ENCODE results near the gene THEM4. TPM values are rescaled to one million over a fixed set of nuclear protein-coding genes. Genes with fewer than 3 reads are reported as not detected.

Gene THEM4
- total and polyA plus RNA-seq, 2 experiments from 2014 or later = 13.4 to 20.4 TPM

GRCh38 chr1:151934048-151934493, 24.8 kb upstream of the THEM4 start:
- TF ChIP-seq CREB1 (CRISPR knock-in tag; IDR thresholded peaks at IDR 0.05; ENCODE audit: low read depth) (no peak), CTCF (conservative IDR thresholded peaks at IDR 0.05; ENCODE audit: low read depth in 2 of 2) (peak; percentile 88 to 91)
- Mint-ChIP-seq H3K4me3 (no peak overlapping the region), H3K9me3 (peaks cover 12% of the 10 kb centered on the region; the same call in 2 of the 3 replicates), H3K27me3 (ENCODE audit: insufficient read depth, low read depth, poor library complexity) (no peaks in the 10 kb centered on the region), H3K27ac (no peak overlapping the region), H3K36me3 (ENCODE audit: low read depth) (0 out of 3 replicates have a peak, but pooled peaks cover 3% of the 10 kb centered on the region), H3K4me1 (peaks cover 15% of the 10 kb centered on the region)
- no peak overlapping the region for H3K4me3 ChIP-seq
- H3K27ac ChIP-seq (ENCODE audit: low read depth) = no peak overlapping the region
- H4K20me1 ChIP-seq (replicated peaks; ENCODE audit: insufficient read depth) = no peaks in the 10 kb centered on the region
- H2AFZ ChIP-seq = no peak overlapping the region
- no peak overlapping the region for H3K4me2 ChIP-seq
- no peaks in the 10 kb centered on the region for H3K79me2 ChIP-seq (replicated peaks; ENCODE audit: insufficient read depth)
- H3K4me1 ChIP-seq (ENCODE audit: insufficient read depth) = peaks cover 11% of the 10 kb centered on the region; the same call in 1 of the 2 replicates
- ATAC-seq = peak; percentile 93
- no peaks in the 10 kb centered on the region for H3K36me3 ChIP-seq (ENCODE audit: insufficient read depth)
- peak; percentile 86 for DNase-seq (ENCODE audit: low spot score)
- H3F3A ChIP-seq (replicated peaks; ENCODE audit: low read depth) = no peaks in the 10 kb centered on the region
- no peaks in the 10 kb centered on the region for H3K9me2 ChIP-seq (ENCODE audit: insufficient read depth)
- H3K27me3 ChIP-seq (ENCODE audit: insufficient read depth) = no peaks in the 10 kb centered on the region

GRCh38 chr1:151924691-151925587, 15.6 kb upstream of the THEM4 start:
- peak; percentile 47 for DNase-seq (ENCODE audit: low spot score)
- ATAC-seq = no peak
- Histone ChIP-seq H3K27ac (ENCODE audit: low read depth) (no peak overlapping the region), H3K27me3 (ENCODE audit: insufficient read depth) (no peaks in the 10 kb centered on the region), H3K79me2 (replicated peaks; ENCODE audit: insufficient read depth) (no peaks in the 10 kb centered on the region), H3K4me1 (ENCODE audit: insufficient read depth) (no peaks in the 10 kb centered on the region), H3F3A (replicated peaks; ENCODE audit: low read depth) (no peaks in the 10 kb centered on the region), H2AFZ (no peak overlapping the region), H3K36me3 (ENCODE audit: insufficient read depth) (no peaks in the 10 kb centered on the region), H3K9me2 (ENCODE audit: insufficient read depth) (no peaks in the 10 kb centered on the region), H3K4me3 (no peak overlapping the region), H4K20me1 (replicated peaks; ENCODE audit: insufficient read depth) (no peaks in the 10 kb centered on the region), H3K4me2 (no peak overlapping the region)
- TF ChIP-seq STAT1 (IDR thresholded peaks at IDR 0.05; ENCODE audit: unreplicated experiment) (no peak), ZNF114 (CRISPR knock-in tag; IDR thresholded peaks at IDR 0.05) (no peak), REST (IDR thresholded peaks at IDR 0.05; ENCODE audit: unreplicated experiment) (no peak), JUNB (IDR thresholded peaks at IDR 0.05; ENCODE audit: unreplicated experiment) (no peak), ZNF331 (CRISPR knock-in tag; IDR thresholded peaks at IDR 0.05; ENCODE audit: low read depth) (no peak)
- Mint-ChIP-seq H3K36me3 (ENCODE audit: low read depth) (no peaks in the 10 kb centered on the region), H3K27me3 (ENCODE audit: insufficient read depth, low read depth, poor library complexity) (peaks cover 8% of the 10 kb centered on the region), H3K27ac (no peak overlapping the region), H3K4me3 (no peak overlapping the region), H3K4me1 (no peaks in the 10 kb centered on the region), H3K9me3 (peaks cover 5% of the 10 kb centered on the region; the same call in 2 of the 3 replicates)
